GM06990 (cell line): Measurements from ENCODE around the gene SYNE2.
"Not testable (repeated sequence)": the region's sequence is repeated elsewhere in the genome, so short reads cannot be mapped to it uniquely, and the experiment has no call there.

Source experiments
- DNase-seq: peaks from one replicate; pipeline ENCODE4 v3.0.0-alpha.2; 2011; ENCODE audit not compliant: insufficient read length; ENCODE audit errors: extremely low read depth
- H3K27me3 ChIP-seq: replicated peaks from 2 replicates; pipeline ENCODE4 v1.6.0; 2011; ENCODE audit warnings: low read length; ENCODE audit not compliant: control insufficient read depth, insufficient read depth
- H3K36me3 ChIP-seq: 2 replicates; pipeline ENCODE4 v1.5.1; 2011; ENCODE audit warnings: low read length; ENCODE audit not compliant: control insufficient read depth, insufficient read depth
- H3K4me3 ChIP-seq: replicated peaks from 2 replicates; pipeline ENCODE4 v1.5.1; 2011; ENCODE audit warnings: low read depth, mild to moderate bottlenecking, control low read depth, low read length
- TF ChIP-seq, protein P1 (sequence below): IDR thresholded peaks from 2 replicates; pipeline ENCODE4 v1.5.1; 2011; ENCODE audit warnings: low read length, control low read depth, mild to moderate bottlenecking, inconsistent platforms; ENCODE audit not compliant: insufficient read depth, poor library complexity, severe bottlenecking

SYNE2 gene

DNA sequence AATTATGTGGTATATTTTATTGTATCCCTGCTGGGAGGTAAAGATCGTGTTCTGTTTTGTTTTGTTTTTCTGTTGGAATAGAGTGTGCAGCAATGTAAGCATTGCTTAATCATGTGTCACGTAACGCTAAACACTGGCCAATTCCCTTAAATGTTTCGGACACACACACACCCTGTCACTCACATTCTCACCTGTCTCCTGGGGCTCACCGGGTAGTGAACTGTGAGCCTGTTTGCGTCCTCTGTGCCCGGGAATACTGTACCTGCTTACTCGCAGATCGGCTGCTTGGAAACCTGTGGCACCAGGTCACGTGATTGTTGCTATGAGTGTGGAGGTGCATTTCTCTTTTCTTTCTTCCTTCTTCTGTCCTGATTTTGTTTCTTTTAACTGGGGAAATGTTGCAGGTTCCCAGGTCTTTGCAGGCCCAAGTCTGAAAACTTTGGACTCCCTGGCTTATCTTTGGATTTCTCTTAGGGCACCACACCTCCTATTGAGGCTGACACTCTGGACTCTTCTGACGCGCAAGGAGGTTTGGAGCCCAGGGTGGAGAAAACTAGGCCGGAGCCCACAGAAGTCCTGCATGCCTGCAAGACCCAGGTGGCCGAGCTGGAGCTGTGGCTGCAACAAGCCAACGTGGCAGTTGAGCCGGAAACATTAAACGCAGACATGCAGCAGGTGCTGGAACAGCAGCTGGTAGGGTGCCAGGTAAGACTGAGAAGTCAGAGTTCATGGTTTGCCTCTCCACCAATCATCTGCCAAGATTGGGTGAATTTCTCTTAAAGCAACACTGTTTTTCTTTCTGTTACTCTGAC, 260.3 kb downstream of the SYNE2 start:
- no peaks in the 10 kb centered on the region for H3K27me3 ChIP-seq
- TF ChIP-seq, protein P1, sequence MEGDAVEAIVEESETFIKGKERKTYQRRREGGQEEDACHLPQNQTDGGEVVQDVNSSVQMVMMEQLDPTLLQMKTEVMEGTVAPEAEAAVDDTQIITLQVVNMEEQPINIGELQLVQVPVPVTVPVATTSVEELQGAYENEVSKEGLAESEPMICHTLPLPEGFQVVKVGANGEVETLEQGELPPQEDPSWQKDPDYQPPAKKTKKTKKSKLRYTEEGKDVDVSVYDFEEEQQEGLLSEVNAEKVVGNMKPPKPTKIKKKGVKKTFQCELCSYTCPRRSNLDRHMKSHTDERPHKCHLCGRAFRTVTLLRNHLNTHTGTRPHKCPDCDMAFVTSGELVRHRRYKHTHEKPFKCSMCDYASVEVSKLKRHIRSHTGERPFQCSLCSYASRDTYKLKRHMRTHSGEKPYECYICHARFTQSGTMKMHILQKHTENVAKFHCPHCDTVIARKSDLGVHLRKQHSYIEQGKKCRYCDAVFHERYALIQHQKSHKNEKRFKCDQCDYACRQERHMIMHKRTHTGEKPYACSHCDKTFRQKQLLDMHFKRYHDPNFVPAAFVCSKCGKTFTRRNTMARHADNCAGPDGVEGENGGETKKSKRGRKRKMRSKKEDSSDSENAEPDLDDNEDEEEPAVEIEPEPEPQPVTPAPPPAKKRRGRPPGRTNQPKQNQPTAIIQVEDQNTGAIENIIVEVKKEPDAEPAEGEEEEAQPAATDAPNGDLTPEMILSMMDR = no peak
- H3K36me3 ChIP-seq = peaks cover 8% of the 10 kb centered on the region
- DNase-seq = no peak
- no peak overlapping the region for H3K4me3 ChIP-seq

DNA sequence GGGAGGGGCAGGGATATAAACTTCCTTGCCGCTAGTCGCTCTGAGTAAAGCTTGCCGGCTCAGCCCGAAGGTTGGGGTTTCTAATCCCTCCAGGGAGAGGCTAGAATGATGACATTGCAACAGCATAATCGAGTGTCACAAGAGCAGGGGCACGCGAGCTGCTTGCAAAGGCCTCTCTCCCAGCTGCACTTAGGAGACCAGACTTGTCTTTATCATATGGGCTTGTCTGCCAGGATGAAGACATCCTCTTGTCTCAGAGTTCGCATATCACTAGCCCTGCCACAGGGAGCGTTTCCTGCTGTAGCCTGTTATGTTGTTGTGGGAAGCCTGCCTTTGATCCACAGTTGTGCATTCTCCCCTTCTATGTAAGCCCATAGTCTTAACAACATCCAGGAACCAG, 261.4 kb downstream of the SYNE2 start:
- Histone ChIP-seq H3K36me3 (peaks cover 8% of the 10 kb centered on the region), H3K4me3 (no peak overlapping the region), H3K27me3 (no peaks in the 10 kb centered on the region)
- TF ChIP-seq, protein P1 = no peak
- DNase-seq = no peak

DNA sequence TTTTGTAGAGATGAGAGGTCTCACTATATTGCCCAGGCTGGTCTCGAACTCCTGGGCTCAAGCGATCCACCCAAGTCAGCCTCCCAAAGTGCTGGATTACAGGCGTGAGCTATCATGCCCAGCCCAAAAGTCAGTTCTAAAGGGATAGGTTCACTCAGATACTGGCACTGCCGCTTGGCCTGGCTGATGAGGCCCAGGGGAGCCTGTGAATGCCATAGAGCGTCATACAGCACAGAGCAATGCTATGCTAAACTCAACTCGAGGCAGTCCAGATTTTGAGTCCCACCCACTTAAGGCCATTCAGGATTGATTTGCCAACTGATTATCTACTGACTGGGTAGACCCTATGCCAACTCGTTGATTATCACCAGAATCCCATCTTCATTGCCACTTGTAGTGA, 262.0 kb downstream of the SYNE2 start:
- DNase-seq = no peak
- TF ChIP-seq, protein P1 = no peak
- Histone ChIP-seq H3K4me3 (no peak overlapping the region), H3K27me3 (no peaks in the 10 kb centered on the region), H3K36me3 (peaks cover 8% of the 10 kb centered on the region)

DNA sequence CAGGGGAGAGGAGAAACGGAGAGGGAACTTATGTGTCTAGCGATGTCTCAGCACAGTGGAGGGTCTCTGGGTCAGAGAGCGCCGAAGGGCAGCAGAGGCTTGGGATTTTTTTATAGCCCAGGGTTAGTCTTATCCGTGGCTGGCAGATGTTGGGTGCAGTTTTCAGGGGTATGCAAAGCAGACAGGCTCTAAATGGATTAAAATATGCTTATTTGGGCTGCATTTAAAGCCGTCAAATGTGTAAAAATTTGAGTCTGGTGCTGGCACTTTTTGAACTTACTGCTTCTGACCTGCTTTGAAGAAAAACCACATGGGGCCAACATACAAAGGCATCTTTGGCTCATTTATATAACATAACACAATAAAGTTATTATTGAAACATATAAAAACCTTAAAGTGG, 262.6 kb downstream of the SYNE2 start:
- Histone ChIP-seq H3K36me3 (peaks cover 8% of the 10 kb centered on the region), H3K27me3 (no peaks in the 10 kb centered on the region), H3K4me3 (no peak overlapping the region)
- TF ChIP-seq, protein P1 = no peak
- DNase-seq = no peak

DNA sequence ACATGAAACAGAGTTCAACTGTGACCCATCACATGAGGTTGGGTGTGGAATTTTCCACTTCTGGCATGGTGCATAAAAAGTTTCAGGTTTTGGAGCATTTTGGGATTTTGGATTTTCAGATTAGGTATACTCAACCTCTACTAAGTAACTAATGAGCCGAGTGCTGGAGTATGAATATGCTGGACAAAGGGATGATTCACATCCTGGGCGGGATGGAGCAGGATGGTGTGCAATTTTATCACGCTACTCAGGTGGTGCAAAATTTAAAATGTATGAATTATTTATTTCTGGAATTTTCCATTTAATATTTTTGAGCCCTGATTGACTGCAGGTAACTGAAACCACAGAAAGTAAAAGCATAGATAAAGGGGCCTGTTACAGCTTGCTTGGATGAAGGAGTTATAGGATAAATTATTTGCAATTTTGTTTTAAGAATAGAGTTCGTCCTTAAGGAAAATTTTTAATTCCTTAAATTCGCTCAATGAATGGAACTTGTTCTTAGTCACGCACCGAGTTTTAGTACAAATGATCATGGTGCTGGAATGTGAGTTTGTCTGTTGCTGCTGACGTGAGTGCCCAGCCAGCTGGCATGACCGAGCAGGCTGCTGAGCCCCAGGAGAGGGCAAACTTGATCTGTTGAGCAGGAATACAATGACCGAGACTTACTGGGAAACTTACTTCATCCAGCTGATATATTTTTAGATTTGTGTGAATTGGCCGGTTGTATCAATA, 265.0 kb downstream of the SYNE2 start:
- DNase-seq = no peak
- H3K27me3 ChIP-seq = no peaks in the 10 kb centered on the region
- peaks cover 10% of the 10 kb centered on the region for H3K36me3 ChIP-seq
- TF ChIP-seq, protein P1 = no peak
- H3K4me3 ChIP-seq = no peak overlapping the region

DNA sequence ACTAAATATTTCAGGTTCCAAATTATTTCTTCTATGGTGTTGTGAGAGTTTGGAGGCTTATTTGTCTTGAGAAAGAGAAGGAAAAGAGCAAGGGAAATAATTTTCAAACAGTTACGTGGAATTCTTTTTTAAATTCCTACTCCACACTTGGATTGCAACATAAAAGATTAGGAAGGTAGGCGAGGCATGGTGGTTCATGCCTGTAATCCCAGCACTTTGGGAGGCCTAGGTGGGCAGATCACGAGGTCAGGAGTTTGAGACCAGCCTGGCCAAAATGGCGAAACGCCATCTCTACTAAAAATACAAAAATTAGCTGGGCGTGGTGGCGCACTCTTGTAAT, 265.6 kb downstream of the SYNE2 start:
- DNase-seq, H3K4me3 ChIP-seq, H3K27me3 ChIP-seq: not testable (repeated sequence)
- H3K36me3 ChIP-seq = peaks cover 10% of the 10 kb centered on the region
